Neuronal stem cell (in vitro differentiated cells): ENCODE measurements around the gene SLC2A1.

Source experiments
- DNase-seq: peaks from one replicate; pipeline ENCODE4 v3.0.0-alpha.2; 2013; ENCODE audit warnings: low spot score
- H2AFZ ChIP-seq: one replicate; pipeline ENCODE4 v1.6.1; 2013; ENCODE audit warnings: mild to moderate bottlenecking, low read length, inconsistent platforms
- H2AK5ac ChIP-seq: 2 replicates; pipeline ENCODE4 v1.6.1; 2013; ENCODE audit warnings: low read depth, mild to moderate bottlenecking, inconsistent platforms, low read length, moderate library complexity, mixed read lengths
- H2BK120ac ChIP-seq: 2 replicates; pipeline ENCODE4 v1.6.1; 2013; ENCODE audit warnings: low read depth, mild to moderate bottlenecking, inconsistent platforms, low read length, moderate library complexity, mixed read lengths
- H2BK12ac ChIP-seq: one replicate; pipeline ENCODE4 v1.6.1; 2013; ENCODE audit warnings: low read length, inconsistent platforms
- H2BK15ac ChIP-seq: 2 replicates; pipeline ENCODE4 v1.6.1; 2013; ENCODE audit warnings: mild to moderate bottlenecking, low read length, inconsistent platforms, mixed read lengths
- H2BK5ac ChIP-seq: one replicate; pipeline ENCODE4 v1.6.1; 2013; ENCODE audit warnings: inconsistent platforms, mild to moderate bottlenecking, low read length, moderate library complexity
- H3K14ac ChIP-seq: one replicate; pipeline ENCODE4 v1.6.1; 2013; ENCODE audit warnings: low read length, inconsistent platforms
- H3K18ac ChIP-seq: 2 replicates; pipeline ENCODE4 v1.6.1; 2013; ENCODE audit warnings: low read length, inconsistent platforms
- H3K23ac ChIP-seq: 2 replicates; pipeline ENCODE4 v1.6.1; 2013; ENCODE audit warnings: low read depth, mild to moderate bottlenecking, mixed read lengths, low read length, inconsistent platforms; ENCODE audit not compliant: poor library complexity
- H3K27ac ChIP-seq: replicated peaks from 3 replicates; pipeline ENCODE4 v1.5.1; 2013; ENCODE audit warnings: low read length, inconsistent platforms
- H3K27me3 ChIP-seq, 3 experiments: 2 replicates each; pipeline ENCODE4 v1.6.1; 2013; ENCODE audit warnings: low read length in 3 of 3, mild to moderate bottlenecking in 2 of 3, inconsistent platforms in 1 of 3, low read depth in 1 of 3, mixed read lengths in 1 of 3, moderate library complexity in 1 of 3; ENCODE audit not compliant: control insufficient read depth in 3 of 3, insufficient read depth in 3 of 3
- H3K36me3 ChIP-seq, 2 donors: replicated peaks in 1 of 2; 2 replicates each; pipeline ENCODE4 v1.6.1; 2013; ENCODE audit warnings: low read length in 2 of 2; ENCODE audit not compliant: control insufficient read depth in 2 of 2, insufficient read depth in 2 of 2
- H3K4ac ChIP-seq: 2 replicates; pipeline ENCODE4 v1.6.1; 2013; ENCODE audit warnings: inconsistent platforms, mild to moderate bottlenecking, low read length, moderate library complexity
- H3K4me1 ChIP-seq, 2 donors: 1 replicate in 1 of 2; 2 replicates in 1 of 2; pipeline ENCODE4 v1.6.1; 2013; ENCODE audit warnings: low read length in 2 of 2, low read depth in 1 of 2; ENCODE audit not compliant: control insufficient read depth in 2 of 2, insufficient read depth in 1 of 2
- H3K4me2 ChIP-seq: one replicate; pipeline ENCODE4 v1.6.1; 2013; ENCODE audit warnings: mild to moderate bottlenecking, low read length, inconsistent platforms; ENCODE audit not compliant: insufficient read depth, poor library complexity, severe bottlenecking
- H3K4me3 ChIP-seq, 2 donors: 2 replicates each; pipeline ENCODE4 v1.5.1; 2013; ENCODE audit warnings: low read length in 2 of 2, mild to moderate bottlenecking in 2 of 2, inconsistent platforms in 1 of 2, moderate library complexity in 1 of 2
- H3K79me1 ChIP-seq: one replicate; pipeline ENCODE4 v1.6.1; 2013; ENCODE audit warnings: low read depth, mild to moderate bottlenecking, inconsistent platforms, low read length, moderate library complexity
- H3K9ac ChIP-seq: one replicate; pipeline ENCODE4 v1.6.1; 2013; ENCODE audit warnings: mild to moderate bottlenecking, low read depth, low read length, inconsistent platforms; ENCODE audit not compliant: poor library complexity
- H3K9me3 ChIP-seq, 2 donors: replicated peaks in 1 of 2; 2 replicates each; pipeline versions ENCODE3 to v1.6.1; 2013; ENCODE audit warnings: low read length in 2 of 2, mild to moderate bottlenecking in 2 of 2, inconsistent platforms in 1 of 2, low read depth in 1 of 2, mixed read lengths in 1 of 2, moderate library complexity in 1 of 2; ENCODE audit not compliant: control insufficient read depth in 2 of 2, insufficient read depth in 1 of 2
- H4K8ac ChIP-seq: one replicate; pipeline ENCODE4 v1.6.1; 2013; ENCODE audit warnings: low read depth, mild to moderate bottlenecking, inconsistent platforms, low read length, moderate library complexity
- H4K91ac ChIP-seq: one replicate; pipeline ENCODE4 v1.6.1; 2013; ENCODE audit warnings: low read length, low read depth, mild to moderate bottlenecking, inconsistent platforms; ENCODE audit not compliant: poor library complexity
- WGBS, 2 donors: extraction: QIAGEN DNeasy Blood & Tissue Kit; methylation state at CpG; one replicate each; pipeline ENCODE4 v1.1.7; 2013; ENCODE audit warnings: missing lambda C conversion rate in 2 of 2, mixed read lengths in 1 of 2; ENCODE audit not compliant: insufficient read length in 2 of 2, insufficient replicate concordance in 1 of 2; ENCODE audit errors: extremely low coverage in 2 of 2; 5-methylcytosine and 5-hydroxymethylcytosine counted together

Gene SLC2A1

DNA sequence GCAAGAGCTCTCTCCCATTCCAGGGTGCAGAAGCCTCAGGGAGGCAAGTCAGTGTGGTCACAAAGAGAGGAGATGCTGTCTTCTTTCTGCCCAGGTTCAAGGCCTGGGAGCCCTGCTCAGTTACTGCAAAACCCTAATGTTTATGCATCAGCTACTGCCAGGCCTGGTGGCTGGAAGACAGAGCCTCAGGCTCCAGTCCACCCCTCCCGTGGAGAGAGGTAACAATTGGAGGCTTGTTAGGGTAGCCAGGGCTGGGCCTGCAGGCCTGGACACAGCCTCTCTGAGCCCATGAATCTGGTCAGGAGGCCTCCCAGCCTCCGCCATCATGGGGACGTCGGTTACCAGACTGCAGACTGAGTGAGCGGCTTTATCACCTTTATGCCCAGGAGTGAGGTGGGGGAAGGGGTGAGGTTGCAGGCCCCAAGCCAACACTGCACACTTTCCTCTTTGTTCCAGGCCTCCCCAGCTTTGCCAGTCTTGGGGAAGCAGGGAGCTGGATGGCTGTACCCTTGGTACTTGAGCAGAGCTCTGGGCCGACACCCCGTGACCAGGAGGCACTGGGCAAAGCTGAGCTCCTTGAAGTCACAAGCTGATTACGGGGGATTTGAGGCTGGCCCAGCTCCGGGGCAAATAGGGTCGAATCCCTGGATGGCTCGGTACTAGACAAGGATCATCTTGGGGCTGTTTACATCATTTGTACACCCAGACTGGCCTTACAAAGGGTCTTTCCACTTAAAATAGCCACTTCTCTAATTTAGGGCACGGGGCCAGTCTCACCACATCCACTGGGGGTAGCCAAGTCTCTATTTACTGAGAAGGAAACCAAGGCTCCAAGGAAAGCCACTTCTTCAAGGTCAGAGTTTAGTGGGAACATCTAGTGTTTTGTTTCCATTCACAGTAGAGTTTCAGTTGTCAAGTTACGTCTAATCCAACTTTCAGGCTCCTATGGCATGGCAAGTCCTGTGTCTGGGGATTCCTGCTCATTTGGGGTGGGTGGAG is 5.2 kb downstream of the SLC2A1 start:
- Histone ChIP-seq H4K91ac (no peak overlapping the region), H2BK12ac (no peak overlapping the region), H2AFZ (no peak overlapping the region), H4K8ac (no peak overlapping the region), H2AK5ac (no peak overlapping the region), H3K23ac (peak overlapping the region; percentile 37), H3K9ac (peak overlapping the region; percentile 71), H3K9me3 (no peaks in the 10 kb centered on the region), H2BK120ac (no peak overlapping the region), H2BK15ac (no peak overlapping the region), H3K4me2 (peak overlapping the region; percentile 44), H3K4me1 (peaks cover 47 to 50% of the 10 kb centered on the region in 2 donors), H3K18ac (peak overlapping the region; percentile 23), H3K14ac (no peak overlapping the region), H2BK5ac (no peak overlapping the region), H3K4ac (no peak overlapping the region), H3K79me1 (no peaks in the 10 kb centered on the region), H3K27me3 (no peaks in the 10 kb centered on the region), H3K27ac (no peak overlapping the region), H3K4me3 (no peak overlapping the region), H3K36me3 (peaks cover 40 to 81% of the 10 kb centered on the region in 2 donors)
- no CpG with 5 or more reads among the region's 13 CpGs for WGBS, 2 donors
- DNase-seq: no peak

DNA sequence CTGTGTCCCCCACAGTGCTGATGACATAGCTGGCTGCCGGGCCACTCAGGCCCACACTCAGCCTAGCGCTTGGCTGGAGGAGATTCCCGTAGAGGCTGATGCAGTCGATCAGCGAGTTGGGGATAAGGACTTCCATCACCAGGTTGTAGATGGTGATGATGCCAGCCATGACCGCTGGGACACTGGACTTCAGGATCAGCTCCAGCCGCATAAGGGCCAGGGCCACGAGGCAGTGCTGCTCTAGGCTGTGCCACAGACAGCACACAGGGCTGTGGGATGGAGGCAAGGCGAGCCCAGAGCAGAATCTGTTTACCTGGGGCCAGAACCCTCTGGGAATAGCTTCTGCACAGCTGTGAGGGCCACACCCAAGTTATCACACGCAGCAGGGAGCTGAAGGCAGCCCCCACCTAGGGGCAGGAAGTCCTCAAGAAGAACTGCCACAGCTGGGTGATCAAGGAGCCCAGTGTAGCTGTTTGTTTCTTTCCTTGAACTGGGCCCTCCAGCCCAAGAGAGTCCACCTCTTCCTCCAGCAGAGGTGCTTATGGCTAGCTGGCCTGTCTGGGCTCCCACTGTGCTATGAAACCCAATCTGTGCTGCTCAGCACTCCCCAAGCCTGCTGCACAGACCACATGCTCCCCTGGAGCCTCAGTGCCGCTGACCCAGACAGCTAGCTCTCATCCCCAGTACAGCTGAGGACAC is 6.2 kb downstream of the SLC2A1 start:
- H2BK120ac ChIP-seq: no peak overlapping the region
- H2AK5ac ChIP-seq: no peak overlapping the region
- H3K9ac ChIP-seq: peak overlapping the region; percentile 71
- peak overlapping the region; percentile 36 for H3K18ac ChIP-seq
- peak overlapping the region; percentile 44 for H3K4me2 ChIP-seq
- no peaks in the 10 kb centered on the region for H3K9me3 ChIP-seq
- H3K27me3 ChIP-seq: no peaks in the 10 kb centered on the region
- H3K36me3 ChIP-seq: peaks cover 47 to 91% of the 10 kb centered on the region in 2 donors
- H3K23ac ChIP-seq: peak overlapping the region; percentile 87
- no peaks in the 10 kb centered on the region for H3K79me1 ChIP-seq
- peak overlapping the region in 1 of 2 donors; percentile 16 for H3K4me3 ChIP-seq
- H3K4ac ChIP-seq: no peak overlapping the region
- no peak overlapping the region for H3K14ac ChIP-seq
- no peak overlapping the region for H2BK15ac ChIP-seq
- no peak for DNase-seq
- no peak overlapping the region for H2BK12ac ChIP-seq
- H4K8ac ChIP-seq: no peak overlapping the region
- H2BK5ac ChIP-seq: no peak overlapping the region
- no peak overlapping the region for H4K91ac ChIP-seq
- no CpG with 5 or more reads among the region's 11 CpGs for WGBS, 2 donors
- H2AFZ ChIP-seq: no peak overlapping the region
- peaks cover 50 to 58% of the 10 kb centered on the region in 2 donors for H3K4me1 ChIP-seq
- H3K27ac ChIP-seq: no peak overlapping the region

DNA sequence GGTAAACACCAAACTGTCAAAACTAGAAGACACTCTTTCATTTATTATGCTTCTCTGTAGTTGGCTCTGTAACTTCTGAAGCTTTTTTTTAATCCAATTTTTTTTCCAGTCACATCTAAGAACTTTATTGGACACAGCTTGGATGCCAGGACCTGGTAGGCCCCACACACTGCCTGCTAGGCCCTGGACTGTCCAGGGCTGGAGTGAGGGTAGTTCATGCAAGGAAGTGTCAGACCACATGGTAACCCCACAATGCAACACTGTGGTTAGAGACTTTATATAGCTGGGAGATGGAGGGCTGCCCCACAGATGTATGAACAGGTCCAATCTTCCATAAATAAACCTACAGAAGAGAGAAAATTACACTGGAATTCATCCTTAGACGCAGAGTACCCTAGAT is 7.1 kb downstream of the SLC2A1 start:
- peaks cover 55 to 62% of the 10 kb centered on the region in 2 donors for H3K4me1 ChIP-seq
- peaks cover 1% of the 10 kb centered on the region for H3K79me1 ChIP-seq
- no peak overlapping the region for H3K4ac ChIP-seq
- no peak overlapping the region for H2BK15ac ChIP-seq
- no peak overlapping the region for H3K18ac ChIP-seq
- no peak overlapping the region for H2BK12ac ChIP-seq
- H4K8ac ChIP-seq: no peak overlapping the region
- H2BK120ac ChIP-seq: no peak overlapping the region
- no peak overlapping the region for H2AK5ac ChIP-seq
- no peak overlapping the region for H2AFZ ChIP-seq
- no peak overlapping the region for H3K23ac ChIP-seq
- no peaks in the 10 kb centered on the region for H3K27me3 ChIP-seq
- no CpG with 5 or more reads among the region's 1 CpG for WGBS, 2 donors
- no peak overlapping the region for H2BK5ac ChIP-seq
- no peak overlapping the region for H3K14ac ChIP-seq
- peaks cover 49 to 92% of the 10 kb centered on the region in 2 donors for H3K36me3 ChIP-seq
- H3K9ac ChIP-seq: no peak overlapping the region
- no peak overlapping the region for H3K4me3 ChIP-seq
- H3K4me2 ChIP-seq: peak overlapping the region; percentile 28
- DNase-seq: no peak
- H3K9me3 ChIP-seq: no peaks in the 10 kb centered on the region
- no peak overlapping the region for H3K27ac ChIP-seq
- H4K91ac ChIP-seq: no peak overlapping the region

DNA sequence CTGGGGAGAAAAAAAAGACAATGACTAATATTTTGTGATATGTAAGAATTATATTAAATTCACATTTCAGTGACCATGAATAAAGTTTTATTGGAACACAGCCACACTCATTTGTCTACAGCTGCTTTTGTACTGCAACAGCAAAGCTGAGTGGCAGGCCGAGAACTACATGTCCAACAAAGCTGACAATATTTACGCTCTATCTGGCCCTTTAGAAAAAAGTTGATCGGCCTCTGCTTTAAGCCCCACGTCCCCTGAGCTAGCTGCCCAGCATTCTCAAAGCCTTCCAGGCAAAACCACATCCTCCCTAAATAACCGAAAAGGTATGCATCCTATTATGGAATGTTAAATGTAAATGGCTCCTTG is 8.6 kb downstream of the SLC2A1 start:
- Histone ChIP-seq H3K18ac (no peak overlapping the region), H2AK5ac (no peak overlapping the region), H3K4me2 (no peak overlapping the region), H3K27me3 (no peaks in the 10 kb centered on the region), H2AFZ (no peak overlapping the region), H3K36me3 (peaks cover 51 to 95% of the 10 kb centered on the region in 2 donors), H3K4me1 (peaks cover 54 to 62% of the 10 kb centered on the region in 2 donors), H3K9me3 (no peaks in the 10 kb centered on the region), H3K79me1 (peaks cover 2% of the 10 kb centered on the region), H2BK12ac (no peak overlapping the region), H4K8ac (no peak overlapping the region), H3K27ac (no peak overlapping the region), H2BK120ac (no peak overlapping the region), H4K91ac (no peak overlapping the region), H3K14ac (no peak overlapping the region), H3K4ac (no peak overlapping the region), H3K23ac (no peak overlapping the region), H2BK5ac (no peak overlapping the region), H3K9ac (peak overlapping the region; percentile 34), H3K4me3 (no peak overlapping the region), H2BK15ac (no peak overlapping the region)
- no CpG with 5 or more reads among the region's 5 CpGs for WGBS, 2 donors
- no peak for DNase-seq
